GM18505 (cell line): ENCODE data around the gene TMEM150B.
"Not testable (repeated sequence)": the region's sequence is repeated elsewhere in the genome, so short reads cannot be mapped to it uniquely, and the experiment has no call there.

Experiments used
- ATAC-seq: cut with Tn5 transposase; IDR thresholded peaks from one replicate; pipeline ENCODE4 v1.9.1; 2021; ENCODE audit not compliant: unreplicated experiment
- POLR2A ChIP-seq: IDR thresholded peaks from 4 replicates; pipeline ENCODE4 v1.6.1; 2011; ENCODE audit warnings: borderline replicate concordance; ENCODE audit not compliant: insufficient read depth, insufficient read length; ENCODE audit errors: extremely low read depth

Gene TMEM150B

DNA sequence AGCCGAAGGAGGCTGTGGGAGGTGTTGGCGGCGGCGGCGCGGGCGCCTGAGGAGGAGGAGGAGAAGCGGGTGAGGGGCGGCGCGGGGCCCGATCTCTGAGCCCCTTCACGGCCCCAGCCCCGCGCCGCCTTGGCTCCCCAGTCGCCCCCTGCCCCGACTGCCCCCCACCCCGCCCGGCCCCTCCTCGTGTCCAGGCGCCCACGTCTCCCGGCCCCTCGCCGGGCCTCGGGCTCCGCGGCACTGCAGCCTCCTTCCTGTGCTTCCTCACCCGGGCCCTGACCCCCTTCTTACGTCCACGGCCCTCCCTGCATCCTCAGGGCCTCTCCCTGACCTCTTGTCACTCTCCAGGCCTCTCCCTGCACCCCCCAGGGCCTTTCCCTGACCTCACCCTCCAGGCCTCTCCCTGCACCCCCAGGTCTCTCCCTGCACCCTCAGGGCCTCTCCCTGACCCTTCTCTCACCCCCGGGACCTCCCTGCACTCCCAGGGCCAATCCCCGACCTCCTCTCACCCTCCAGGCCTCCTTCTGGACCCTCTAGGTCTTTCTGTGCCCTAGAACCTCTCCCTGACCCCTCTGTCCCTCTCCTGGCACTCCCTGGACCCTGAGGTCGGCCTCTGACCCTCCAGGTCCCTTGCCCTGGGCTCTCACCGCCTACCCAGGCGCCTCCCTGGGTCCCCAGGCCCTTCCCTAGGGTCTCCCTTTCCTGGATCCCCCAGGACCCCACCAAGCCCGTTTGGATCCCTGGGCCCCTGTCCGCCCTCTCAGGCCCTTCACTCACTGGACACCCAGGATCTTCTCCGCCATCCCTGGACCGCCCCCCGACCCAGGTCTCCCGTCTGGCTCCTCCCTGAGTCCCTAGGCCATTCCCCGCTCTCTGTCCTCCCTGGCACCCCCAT lies 15.0 kb upstream of the TMEM150B start:
- peak; percentile 71 for TF ChIP-seq POLR2A
- peak; percentile 1 for ATAC-seq

DNA sequence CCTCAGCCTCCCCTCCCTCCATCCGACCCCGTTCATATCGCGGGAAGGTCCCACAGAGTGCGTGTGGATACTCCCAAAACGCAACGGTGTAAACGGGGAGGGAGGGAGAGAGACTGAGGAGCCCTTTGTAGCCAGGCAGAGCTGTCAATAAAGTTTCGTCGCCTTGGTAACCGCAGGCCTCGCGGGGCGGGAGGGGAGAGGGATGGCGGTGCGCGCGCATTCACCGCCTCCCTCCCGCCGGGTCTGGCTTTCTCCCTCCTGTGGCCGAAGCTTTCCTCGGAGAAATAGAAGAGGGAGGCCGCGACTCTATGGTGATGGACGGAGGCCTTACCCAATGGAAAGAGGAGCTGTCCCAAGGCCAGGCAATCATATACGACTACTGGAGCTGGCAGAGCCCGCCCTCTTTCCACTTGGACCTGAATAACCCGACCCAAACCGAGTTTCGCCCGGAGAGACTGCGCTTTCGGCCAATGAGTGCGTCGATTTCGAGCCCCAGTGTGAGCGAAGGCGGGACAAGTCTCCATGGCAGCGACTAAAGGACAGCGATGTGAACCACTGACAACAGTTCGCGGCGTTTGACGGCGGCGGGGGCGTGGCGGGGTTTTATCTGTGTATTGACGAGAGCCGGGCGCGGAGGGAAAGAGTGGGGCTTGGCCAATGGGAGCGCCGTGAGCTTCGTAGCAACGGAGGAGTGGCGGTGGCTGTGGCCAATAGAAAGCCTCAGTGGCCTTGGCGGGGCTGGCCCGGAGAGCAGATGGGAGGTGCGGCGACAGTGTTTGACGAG lies 14.2 kb upstream of the TMEM150B start, which contains the start of gene KMT5C:
Gene KMT5C (plus strand): TSS at position 772 of the 784 bp plus-strand sequence. CDS start 2,061 bp downstream, outside the sequence.
- peak; percentile 78 for ATAC-seq
- TF ChIP-seq POLR2A: no peak

DNA sequence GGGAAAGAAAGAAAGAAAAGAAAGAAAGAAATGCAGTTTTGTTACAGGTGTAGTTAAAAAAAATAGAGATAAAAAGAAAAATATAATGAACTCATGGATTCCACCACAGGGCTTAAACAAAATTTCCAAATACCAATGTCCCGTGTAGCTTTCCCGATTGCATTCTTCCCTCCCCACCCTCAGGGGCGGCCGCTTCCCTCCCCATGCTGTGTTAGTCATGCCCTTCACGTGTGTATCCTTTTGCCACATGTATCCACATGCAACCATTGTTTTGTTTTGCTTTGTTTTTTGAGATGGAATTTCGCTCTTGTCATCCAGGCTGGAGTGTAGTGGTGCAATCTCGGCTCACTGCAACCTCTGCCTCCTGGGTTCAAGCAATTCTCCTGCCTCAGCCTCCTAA lies 11.0 kb upstream of the TMEM150B start:
- ATAC-seq: no peak
- no peak for TF ChIP-seq POLR2A

GRCh38 chr19:55333870-55334269 lies 8.7 kb upstream of the TMEM150B start:
- TF ChIP-seq POLR2A: no peak
- no peak for ATAC-seq

GRCh38 chr19:55329791-55330190 lies 4.7 kb upstream of the TMEM150B start:
- not testable (repeated sequence) for ATAC-seq

GRCh38 chr19:55328774-55329318 lies 3.7 kb upstream of the TMEM150B start:
- not testable (repeated sequence) for ATAC-seq

DNA sequence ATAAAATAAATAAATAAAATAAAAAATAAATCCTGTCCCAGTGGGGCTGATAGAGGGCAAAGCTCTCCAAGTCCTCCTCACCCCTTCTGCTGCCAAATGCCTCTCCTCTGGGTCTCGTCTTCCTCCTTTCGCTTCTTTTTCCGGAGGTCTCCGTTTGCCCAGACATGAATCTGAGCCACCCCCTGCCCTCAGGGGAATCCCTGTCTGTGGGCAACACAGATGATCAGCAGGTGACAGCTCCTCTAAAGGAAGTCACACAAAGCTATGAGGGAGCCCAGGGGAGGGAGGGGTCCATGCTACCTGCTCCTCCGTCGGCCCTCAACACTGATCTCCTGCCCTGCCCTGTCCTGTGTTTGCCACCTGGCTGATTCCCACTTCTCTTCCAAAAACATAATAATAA lies 479 bp downstream of the TMEM150B start:
- TF ChIP-seq POLR2A: no peak
- no peak for ATAC-seq

GRCh38 chr19:55322204-55322885 lies 2.8 kb downstream of the TMEM150B start:
- no peak for ATAC-seq
- no peak for TF ChIP-seq POLR2A

- TF ChIP-seq POLR2A: no peak
- no peak for ATAC-seq
These were observed 3.5 kb downstream of the TMEM150B start for GRCh38 chr19:55321466-55322137.

- no peak for TF ChIP-seq POLR2A
These were observed 4.2 kb downstream of the TMEM150B start for GRCh38 chr19:55320844-55321419.

DNA sequence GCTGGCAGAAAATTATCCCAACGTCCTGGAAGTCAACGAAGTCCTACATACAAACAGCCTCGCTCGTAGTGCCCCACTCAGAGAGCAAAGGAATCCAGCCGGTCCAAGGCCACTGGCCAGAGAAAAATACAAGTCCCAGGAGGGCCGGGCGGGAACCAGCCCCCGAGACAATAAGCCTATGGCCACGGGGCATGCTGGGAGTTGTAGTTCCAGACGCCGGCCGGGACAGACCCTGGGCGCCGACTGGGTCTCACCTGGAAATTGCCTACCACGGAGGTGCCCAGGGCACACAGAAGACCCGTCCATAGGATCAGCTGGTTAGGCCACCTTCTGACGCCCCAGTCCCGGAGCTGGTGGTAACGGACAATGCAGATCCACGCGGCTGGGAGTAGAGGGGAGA lies 5.4 kb downstream of the TMEM150B start:
- no peak for ATAC-seq

More at GRCh38 chr19:55320844-55321419, 4.2 kb downstream of the TMEM150B start:
- ATAC-seq: no peak

GRCh38 chr19:55316646-55317045 lies 8.5 kb downstream of the TMEM150B start:
- TF ChIP-seq POLR2A: no peak
- no peak for ATAC-seq

More for the DNA sequence above, 5.4 kb downstream of the TMEM150B start:
- no peak for TF ChIP-seq POLR2A

GRCh38 chr19:55315956-55316525 lies 9.1 kb downstream of the TMEM150B start:
- no peak for ATAC-seq
- TF ChIP-seq POLR2A: no peak
